SJSA1 (cell line): ENCODE data around the gene ANKRD16. TPM values are rescaled to one million over a fixed set of nuclear protein-coding genes. Genes with fewer than 3 reads are reported as not detected.

Experiments
- DNase-seq, 2 experiments: peaks; one replicate each; pipeline ENCODE4 v3.0.0-alpha.2; 2015 to 2020; ENCODE audit warnings: low spot score in 2 of 2, low read depth in 1 of 2
- H3K27ac ChIP-seq: fragments of 250-450 bp; sonication (Bioruptor Pico); 2 replicates; pipeline ENCODE4 v1.5.1; 2020; ENCODE audit warnings: mild to moderate bottlenecking, moderate library complexity
- H3K27me3 ChIP-seq: fragments of 250-450 bp; sonication (Bioruptor Pico); replicated peaks from 2 replicates; pipeline ENCODE4 v1.5.1; 2020; ENCODE audit warnings: mild to moderate bottlenecking, moderate library complexity
- H3K36me3 ChIP-seq: fragments of 250-450 bp; sonication (Bioruptor Pico); 2 replicates; pipeline ENCODE4 v1.5.1; 2020; ENCODE audit warnings: mild to moderate bottlenecking
- H3K4me1 ChIP-seq: fragments of 250-450 bp; sonication (Bioruptor Pico); replicated peaks from 2 replicates; pipeline ENCODE4 v1.6.1; 2021; ENCODE audit warnings: mild to moderate bottlenecking
- H3K4me3 ChIP-seq: fragments of 250-450 bp; sonication (Bioruptor Pico); 2 replicates; pipeline ENCODE4 v1.5.1; 2020; ENCODE audit warnings: mild to moderate bottlenecking
- H3K9me3 ChIP-seq: fragments of 250-450 bp; sonication (Bioruptor Pico); replicated peaks from 2 replicates; pipeline ENCODE4 v1.5.1; 2020; ENCODE audit warnings: mild to moderate bottlenecking
- total RNA-seq: library from RNA; depleted of rRNA; stranded (reverse); fragments of >200 nt; shearing (Covaris generic); gene quantifications from 2 replicates; pipeline ENCODE4 v1.2.3, GENCODE V29; 2014

Gene ANKRD16
- total RNA-seq, 1 experiment from 2014 or later: 7.7 TPM

- Histone ChIP-seq H3K4me3 (no peak overlapping the region), H3K36me3 (peaks cover 64% of the 10 kb centered on the region), H3K27me3 (no peaks in the 10 kb centered on the region), H3K27ac (no peak overlapping the region), H3K9me3 (no peaks in the 10 kb centered on the region), H3K4me1 (no peaks in the 10 kb centered on the region)
- DNase-seq: no peak
Measured at GRCh38 chr10:5896208-5897052, 6.7 kb upstream of the ANKRD16 start.

- DNase-seq: no peak
- H3K27me3 ChIP-seq: no peaks in the 10 kb centered on the region
- no peak overlapping the region for H3K27ac ChIP-seq
- H3K4me3 ChIP-seq: no peak overlapping the region
- no peaks in the 10 kb centered on the region for H3K9me3 ChIP-seq
- peaks cover 68% of the 10 kb centered on the region for H3K36me3 ChIP-seq
- peaks cover 6% of the 10 kb centered on the region for H3K4me1 ChIP-seq
Measured at GRCh38 chr10:5895804-5896203, 6.1 kb upstream of the ANKRD16 start.

GRCh38 chr10:5895365-5895764 is 5.7 kb upstream of the ANKRD16 start:
- Histone ChIP-seq H3K27me3 (no peaks in the 10 kb centered on the region), H3K4me1 (peaks cover 8% of the 10 kb centered on the region), H3K27ac (no peak overlapping the region), H3K4me3 (no peak overlapping the region), H3K36me3 (peaks cover 68% of the 10 kb centered on the region), H3K9me3 (0 out of 2 replicates have a peak, but pooled peaks cover 3% of the 10 kb centered on the region)
- no peak for DNase-seq

GRCh38 chr10:5894873-5895272 is 5.2 kb upstream of the ANKRD16 start:
- DNase-seq: no peak
- Histone ChIP-seq H3K36me3 (peaks cover 68% of the 10 kb centered on the region), H3K4me3 (no peak overlapping the region), H3K27me3 (no peaks in the 10 kb centered on the region), H3K9me3 (0 out of 2 replicates have a peak, but pooled peaks cover 3% of the 10 kb centered on the region), H3K27ac (no peak overlapping the region), H3K4me1 (peaks cover 8% of the 10 kb centered on the region)

DNA sequence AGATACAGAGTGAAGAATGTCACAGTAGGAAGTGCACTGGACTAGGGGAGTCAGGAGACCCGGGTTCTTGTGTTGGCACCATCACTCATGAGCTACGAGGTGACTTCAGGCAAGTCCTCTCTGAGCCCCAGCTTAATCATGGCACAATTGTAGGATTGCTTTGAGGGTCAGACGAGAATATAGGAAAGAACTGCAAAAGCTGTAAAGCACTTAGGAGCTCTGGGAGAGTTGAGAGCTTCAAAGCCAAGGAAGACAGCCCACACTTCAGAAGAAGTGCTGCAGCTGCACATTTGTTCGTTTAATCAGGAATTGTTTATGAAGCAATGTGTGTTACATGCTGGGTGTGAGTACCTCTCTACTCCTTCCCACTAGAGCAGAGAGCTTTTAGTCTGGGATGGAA is 4.7 kb upstream of the ANKRD16 start:
- H3K9me3 ChIP-seq: 0 out of 2 replicates have a peak, but pooled peaks cover 3% of the 10 kb centered on the region
- DNase-seq: no peak
- H3K36me3 ChIP-seq: peaks cover 70% of the 10 kb centered on the region
- no peak overlapping the region for H3K4me3 ChIP-seq
- H3K27ac ChIP-seq: no peak overlapping the region
- no peaks in the 10 kb centered on the region for H3K27me3 ChIP-seq
- H3K4me1 ChIP-seq: peaks cover 8% of the 10 kb centered on the region

DNA sequence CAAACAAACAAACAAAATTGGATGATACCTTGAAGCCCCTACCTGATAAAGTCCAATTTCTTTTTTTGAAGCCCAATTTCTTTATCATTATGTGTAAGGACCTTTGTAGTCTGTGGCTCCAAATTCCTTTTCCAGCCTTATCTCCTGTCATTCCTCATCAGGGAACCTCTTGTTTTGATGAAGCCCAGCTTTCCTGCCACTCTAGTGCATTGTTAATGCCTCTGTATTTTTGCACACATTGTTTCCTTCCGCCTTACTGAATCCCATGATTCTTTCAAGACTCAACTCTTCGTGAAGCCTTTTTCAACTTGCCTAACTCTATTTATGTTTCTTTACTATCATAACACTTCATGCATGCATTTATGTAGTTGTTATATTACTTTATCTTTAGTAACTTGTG is 3.6 kb upstream of the ANKRD16 start:
- Histone ChIP-seq H3K9me3 (0 out of 2 replicates have a peak, but pooled peaks cover 3% of the 10 kb centered on the region), H3K4me3 (no peak overlapping the region), H3K27ac (no peak overlapping the region), H3K36me3 (peaks cover 72% of the 10 kb centered on the region), H3K27me3 (no peaks in the 10 kb centered on the region), H3K4me1 (peaks cover 16% of the 10 kb centered on the region)
- DNase-seq: no peak

DNA sequence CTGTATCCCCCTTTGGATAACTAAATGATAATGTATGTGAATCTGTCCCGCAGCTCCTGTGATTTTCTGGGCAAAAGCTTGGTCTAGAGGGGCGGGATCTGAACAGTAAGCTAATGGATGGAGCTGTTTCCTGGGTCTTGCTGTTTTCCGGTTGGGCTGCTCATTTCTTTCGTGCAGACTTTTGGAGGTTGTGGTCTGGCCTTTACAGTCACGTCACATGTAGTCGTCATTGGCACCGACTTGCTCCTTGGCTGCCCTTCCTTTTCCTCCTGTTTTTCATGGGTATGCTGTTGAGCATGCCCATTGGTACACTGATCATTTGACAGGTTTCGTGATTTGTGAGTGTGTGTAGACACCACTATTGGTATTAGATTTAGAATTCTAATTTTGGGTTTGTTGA is 2.3 kb upstream of the ANKRD16 start:
- DNase-seq: no peak
- H3K4me1 ChIP-seq: peaks cover 18% of the 10 kb centered on the region
- no peak overlapping the region for H3K4me3 ChIP-seq
- no peaks in the 10 kb centered on the region for H3K27me3 ChIP-seq
- H3K27ac ChIP-seq: no peak overlapping the region
- H3K9me3 ChIP-seq: 0 out of 2 replicates have a peak, but pooled peaks cover 3% of the 10 kb centered on the region
- peaks cover 60% of the 10 kb centered on the region for H3K36me3 ChIP-seq

DNA sequence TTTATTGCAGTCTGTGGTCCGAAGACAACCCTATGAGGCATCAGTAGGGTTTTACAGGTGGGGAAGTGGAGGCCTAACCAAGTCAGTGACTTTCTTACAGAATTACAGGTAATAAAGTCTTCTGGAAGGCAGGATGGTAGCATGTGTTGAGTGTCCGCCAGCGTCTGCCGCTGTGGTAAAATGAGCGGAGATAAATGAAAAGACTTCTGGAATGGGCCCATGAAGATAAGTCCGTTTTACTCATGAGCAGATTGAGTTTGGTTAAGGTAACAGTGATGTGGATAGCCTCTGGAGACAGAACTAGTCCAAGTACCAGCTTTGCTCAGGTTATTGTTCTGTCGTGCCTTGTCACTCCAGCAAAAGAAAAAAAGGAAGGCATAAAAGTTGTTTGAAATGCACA is 1.3 kb upstream of the ANKRD16 start:
- peak overlapping the region; percentile 70 for H3K4me3 ChIP-seq
- peaks cover 18% of the 10 kb centered on the region for H3K4me1 ChIP-seq
- H3K27ac ChIP-seq: no peak overlapping the region
- peaks cover 56% of the 10 kb centered on the region for H3K36me3 ChIP-seq
- H3K27me3 ChIP-seq: no peaks in the 10 kb centered on the region
- DNase-seq: no peak
- H3K9me3 ChIP-seq: 0 out of 2 replicates have a peak, but pooled peaks cover 3% of the 10 kb centered on the region

- DNase-seq: peak in 1 of 2 experiments; percentile 40
- H3K9me3 ChIP-seq: 0 out of 2 replicates have a peak, but pooled peaks cover 3% of the 10 kb centered on the region
- peak overlapping the region; percentile 70 for H3K4me3 ChIP-seq
- peaks cover 56% of the 10 kb centered on the region for H3K36me3 ChIP-seq
- H3K27ac ChIP-seq: no peak overlapping the region
- no peaks in the 10 kb centered on the region for H3K27me3 ChIP-seq
- peaks cover 18% of the 10 kb centered on the region for H3K4me1 ChIP-seq
Measured at GRCh38 chr10:5890452-5890915, 791 bp upstream of the ANKRD16 start.

DNA sequence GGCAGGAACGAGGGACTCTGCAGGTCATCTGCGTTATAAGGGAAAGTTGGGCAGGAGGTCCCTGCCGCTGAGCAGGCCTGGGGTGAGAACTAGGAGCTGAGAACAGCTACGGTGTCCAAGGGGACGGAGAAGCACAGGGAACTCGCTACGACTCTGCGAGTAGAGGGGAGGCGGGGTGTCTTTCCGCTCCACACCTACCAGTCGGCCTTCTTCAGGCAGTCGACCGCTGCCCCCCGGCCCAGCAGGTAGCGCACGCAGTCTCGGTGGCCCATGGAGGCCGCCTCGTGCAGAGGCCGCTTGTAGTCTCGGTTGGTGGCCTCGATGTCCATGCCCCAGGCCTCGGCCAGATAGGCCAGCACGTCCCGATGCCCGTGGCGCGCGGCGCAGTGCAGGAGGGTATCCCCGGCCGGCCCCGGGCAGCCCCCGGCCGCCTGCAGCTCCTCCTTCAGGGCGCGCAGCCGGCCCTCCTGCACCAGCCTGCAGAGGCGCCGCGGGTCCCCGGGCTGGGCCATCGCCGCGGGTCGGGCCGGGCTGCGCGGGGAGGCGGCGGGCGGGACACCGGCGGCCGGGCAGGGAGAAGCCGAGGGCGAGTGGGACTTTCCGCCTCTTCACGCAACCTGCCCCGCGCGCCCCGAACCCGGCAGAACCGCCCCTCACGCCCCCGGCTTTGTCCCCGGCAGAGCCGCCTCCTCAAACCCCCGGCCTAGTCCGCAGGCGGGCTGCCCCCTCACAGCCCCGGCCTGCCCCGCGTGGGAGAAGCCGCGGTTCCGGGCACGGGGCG is 660 bp downstream of the ANKRD16 start:
- Histone ChIP-seq H3K4me1 (peaks cover 18% of the 10 kb centered on the region), H3K9me3 (0 out of 2 replicates have a peak, but pooled peaks cover 3% of the 10 kb centered on the region), H3K4me3 (peak overlapping the region; percentile 70), H3K27me3 (no peaks in the 10 kb centered on the region), H3K36me3 (peaks cover 46% of the 10 kb centered on the region), H3K27ac (0 out of 2 replicates have a peak overlapping the region, but pooled peaks have one; percentile 7)
- peak; percentile 38 to 48 for DNase-seq

GRCh38 chr10:5888351-5888750 is 1.3 kb downstream of the ANKRD16 start:
- Histone ChIP-seq H3K4me1 (peaks cover 18% of the 10 kb centered on the region), H3K27ac (no peak overlapping the region), H3K36me3 (peaks cover 46% of the 10 kb centered on the region), H3K27me3 (no peaks in the 10 kb centered on the region), H3K9me3 (0 out of 2 replicates have a peak, but pooled peaks cover 3% of the 10 kb centered on the region), H3K4me3 (peak overlapping the region; percentile 70)
- DNase-seq: no peak

DNA sequence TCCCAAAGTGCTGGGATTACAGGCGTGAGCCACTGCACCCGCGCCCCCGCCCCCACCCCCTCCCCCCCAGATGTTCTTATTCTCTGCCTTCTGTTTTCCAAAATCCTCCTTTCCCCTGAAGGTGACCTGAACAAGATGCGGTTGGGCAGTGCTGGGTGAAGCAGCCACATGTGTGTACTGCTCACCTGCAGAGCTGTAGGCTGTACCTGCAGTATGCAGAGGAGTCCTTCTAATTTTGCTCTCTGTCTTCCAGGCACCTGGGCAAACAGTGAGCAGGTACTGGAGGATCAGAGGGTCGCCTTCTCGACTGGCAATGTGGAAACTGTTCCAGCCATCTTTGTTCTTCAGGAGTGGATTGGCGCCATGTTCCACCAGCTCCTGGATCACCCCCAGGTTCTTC is 2.1 kb downstream of the ANKRD16 start:
- DNase-seq: no peak
- H3K27ac ChIP-seq: no peak overlapping the region
- no peaks in the 10 kb centered on the region for H3K27me3 ChIP-seq
- peaks cover 41% of the 10 kb centered on the region for H3K36me3 ChIP-seq
- H3K4me1 ChIP-seq: peaks cover 18% of the 10 kb centered on the region
- H3K9me3 ChIP-seq: 0 out of 2 replicates have a peak, but pooled peaks cover 3% of the 10 kb centered on the region
- no peak overlapping the region for H3K4me3 ChIP-seq

DNA sequence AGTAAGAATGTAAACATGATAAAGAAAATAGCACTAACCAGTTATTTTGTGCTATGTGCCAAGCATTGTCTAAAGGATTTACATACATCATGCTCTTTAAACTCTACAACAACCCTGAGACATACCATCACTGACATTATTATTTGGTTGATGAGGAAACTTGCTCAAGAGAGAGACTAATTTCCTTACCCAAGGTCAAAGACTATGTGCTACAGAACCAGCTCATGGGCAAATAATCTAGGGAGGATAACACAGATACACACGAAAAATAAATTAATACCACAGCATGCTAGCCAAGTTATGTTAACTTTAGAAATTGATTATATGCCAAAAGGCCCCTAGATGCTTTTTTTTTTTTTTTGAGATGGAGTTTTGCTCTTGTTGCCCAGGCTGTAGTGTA is 2.7 kb downstream of the ANKRD16 start:
- H3K4me1 ChIP-seq: peaks cover 18% of the 10 kb centered on the region
- DNase-seq: no peak
- H3K4me3 ChIP-seq: no peak overlapping the region
- H3K9me3 ChIP-seq: 0 out of 2 replicates have a peak, but pooled peaks cover 3% of the 10 kb centered on the region
- H3K27me3 ChIP-seq: no peaks in the 10 kb centered on the region
- H3K27ac ChIP-seq: no peak overlapping the region
- peaks cover 37% of the 10 kb centered on the region for H3K36me3 ChIP-seq
